Endometrial microvascular endothelial cells (primary cell): ENCODE measurements around the gene C15orf40. TPM values are rescaled to one million over a fixed set of nuclear protein-coding genes. Genes with fewer than 3 reads are reported as not detected.

Experiments used
- in situ Hi-C: cut with HindIII; loops from 2 replicates; pipeline ENCODE4 v1.10.0; 2017; ENCODE audit warnings: low sequenced_read_pairs, low pct_unique_long_range_greater_than_20kb; ENCODE audit errors: inconsistent ontology term
- total RNA-seq: library from RNA; depleted of rRNA; stranded (reverse); fragments of >200 nt; gene quantifications from one replicate; pipeline ENCODE4 v1.2.3, GENCODE V29; 2015; ENCODE audit errors: inconsistent ontology term

C15orf40 gene
- total RNA-seq, 1 donor from 2014 or later = 25.0 TPM

- in situ Hi-C loops = loop anchor here (25.0 kb wide), 1 partner anchor 463 kb away; the partner anchor contains the start of gene RPS17
These were observed 11.4 kb downstream of the C15orf40 start for GRCh38 chr15:82999905-83000671.

DNA sequence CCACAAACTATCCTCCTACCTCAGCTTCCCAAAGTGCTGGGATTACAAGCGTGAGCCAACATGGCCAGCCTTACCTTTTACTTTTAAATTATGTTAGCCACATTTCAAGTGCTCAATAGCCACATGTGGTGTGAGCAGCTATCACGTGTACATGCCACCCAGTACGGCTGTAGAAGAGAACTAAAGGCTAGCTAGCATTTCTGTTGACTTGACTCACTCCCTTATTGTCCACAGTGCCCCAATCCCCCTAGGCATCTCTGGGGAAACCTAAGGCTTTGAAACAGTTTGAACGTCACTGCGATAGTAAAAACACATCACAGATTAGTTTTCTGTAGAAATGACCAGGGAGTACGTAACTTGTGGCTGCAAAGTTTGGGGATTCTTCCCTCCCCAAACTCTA is 12.0 kb downstream of the C15orf40 start:
- in situ Hi-C loops = no loop called here

- in situ Hi-C loops = no loop called here
These were observed 15.5 kb downstream of the C15orf40 start for GRCh38 chr15:82995938-82996337.

- in situ Hi-C loops = no loop called here
These were observed 16.4 kb downstream of the C15orf40 start for GRCh38 chr15:82995076-82995475.

- in situ Hi-C loops = no loop called here
These were observed 18.3 kb downstream of the C15orf40 start for GRCh38 chr15:82993144-82993543.

DNA sequence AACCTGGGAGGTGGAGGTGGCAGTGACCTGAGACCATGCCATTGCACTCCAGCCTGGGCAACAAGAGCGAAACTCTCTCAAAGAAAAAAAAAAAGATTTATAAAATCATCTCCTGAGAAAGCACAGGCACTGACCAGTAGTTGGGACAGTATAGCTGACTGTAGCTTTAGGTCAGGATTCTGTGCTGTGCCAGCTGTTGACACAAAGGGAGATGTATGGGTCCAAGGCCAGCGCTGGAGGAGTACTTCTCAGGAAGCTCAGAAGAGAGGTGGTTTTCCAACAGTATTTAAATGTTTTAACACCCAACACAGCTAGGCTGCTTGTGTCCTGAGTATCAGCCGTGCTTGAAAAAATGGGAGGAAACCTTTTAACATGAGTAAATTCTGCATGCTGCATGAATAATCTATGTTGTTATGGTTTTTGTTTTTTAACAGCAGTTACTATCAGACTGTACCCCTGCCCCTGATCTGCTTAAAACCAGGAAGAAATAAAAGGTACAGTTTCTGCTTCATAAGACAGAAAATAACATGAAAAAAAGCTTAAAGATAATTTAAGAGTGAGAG is 18.9 kb downstream of the C15orf40 start:
- in situ Hi-C loops = no loop called here

DNA sequence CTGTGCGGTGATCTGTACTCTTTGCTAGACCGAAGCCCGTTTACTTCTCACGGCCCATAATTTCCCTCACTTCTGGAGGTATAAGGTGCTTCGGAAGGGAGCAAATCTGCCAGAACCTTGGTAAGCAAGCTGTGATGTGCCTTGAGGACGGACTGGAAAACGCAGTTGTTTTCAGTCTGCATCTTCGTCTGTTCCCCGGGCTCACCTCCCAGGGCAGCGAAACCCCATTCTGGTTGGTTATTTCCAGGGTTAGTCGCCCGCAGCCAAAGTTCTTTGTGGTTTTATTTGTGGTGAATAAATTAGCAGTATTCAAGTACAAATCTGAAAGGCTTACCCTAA is 25.0 kb downstream of the C15orf40 start:
- in situ Hi-C loops = no loop called here

DNA sequence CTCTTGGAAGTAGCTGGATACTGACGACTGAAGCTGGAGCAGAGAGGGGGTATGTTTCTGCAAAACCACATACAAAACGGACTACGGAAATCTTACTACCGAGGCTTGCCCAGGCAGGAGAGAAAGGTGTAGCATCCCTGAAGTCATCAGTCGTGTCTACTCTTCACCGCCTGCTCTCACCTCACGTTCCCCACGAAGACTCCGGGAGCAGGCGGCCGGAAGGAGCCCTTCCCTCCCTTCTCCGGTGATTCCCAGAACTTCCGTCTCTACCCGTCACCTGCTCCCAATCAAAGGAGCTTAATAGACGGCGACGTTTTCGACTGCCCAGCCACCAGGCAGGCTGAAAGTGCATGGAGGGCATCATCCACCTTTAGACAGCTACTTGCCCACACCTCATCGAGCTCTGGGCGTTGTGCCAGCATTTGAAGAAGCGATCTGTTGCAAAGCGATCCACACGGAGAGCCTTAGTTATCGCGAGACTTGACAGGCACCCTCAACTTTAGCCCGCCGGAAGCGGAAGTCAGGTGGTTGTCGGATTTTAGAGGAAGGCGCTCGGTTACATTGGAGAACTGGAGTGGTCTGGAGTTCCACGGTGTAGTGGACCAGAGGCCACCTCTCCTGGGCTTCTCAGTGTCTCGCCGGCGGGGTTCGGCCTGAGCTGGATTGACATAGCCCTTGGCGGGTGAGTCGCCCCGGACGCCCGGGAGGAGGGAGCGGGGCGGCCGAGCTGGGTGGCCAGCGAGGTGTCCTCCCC is 25.6 kb downstream of the C15orf40 start, which contains the start of gene RAMAC:
Gene RAMAC (plus strand): TSS at position 523 of the 754 bp plus-strand sequence. CDS start 2,809 bp downstream, outside the sequence.
- in situ Hi-C loops = no loop called here

- in situ Hi-C loops = no loop called here
These were observed 30.5 kb downstream of the C15orf40 start for GRCh38 chr15:82980981-82981380.

- in situ Hi-C loops = no loop called here
These were observed 31.7 kb downstream of the C15orf40 start for GRCh38 chr15:82979726-82980125.

GRCh38 chr15:82978438-82978837 is 33.0 kb downstream of the C15orf40 start:
- in situ Hi-C loops = no loop called here

DNA sequence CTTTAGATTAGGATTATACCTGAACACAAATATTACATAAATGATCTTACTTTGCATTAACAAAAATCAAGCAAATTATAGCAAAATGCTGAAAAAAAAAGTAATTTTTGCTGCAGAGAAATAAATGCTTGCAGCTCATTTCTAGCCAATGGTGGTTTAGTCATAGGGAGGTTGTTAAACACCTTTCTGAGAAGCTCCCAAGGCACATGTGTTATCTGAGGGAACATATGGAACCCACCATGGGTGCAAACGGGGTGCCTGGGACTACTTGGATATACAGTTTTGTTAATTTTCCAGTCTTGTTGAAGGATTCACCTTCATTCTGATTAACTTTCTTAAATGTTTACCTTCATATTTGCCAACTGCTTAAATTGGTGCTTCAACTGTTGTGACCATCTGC is 34.4 kb downstream of the C15orf40 start:
- in situ Hi-C loops = no loop called here

- in situ Hi-C loops = no loop called here
These were observed 38.4 kb downstream of the C15orf40 start for GRCh38 chr15:82972990-82973389.

GRCh38 chr15:82971218-82971984 is 40.0 kb downstream of the C15orf40 start:
- in situ Hi-C loops = no loop called here

- in situ Hi-C loops = no loop called here
These were observed 40.7 kb downstream of the C15orf40 start for GRCh38 chr15:82970696-82971095.

DNA sequence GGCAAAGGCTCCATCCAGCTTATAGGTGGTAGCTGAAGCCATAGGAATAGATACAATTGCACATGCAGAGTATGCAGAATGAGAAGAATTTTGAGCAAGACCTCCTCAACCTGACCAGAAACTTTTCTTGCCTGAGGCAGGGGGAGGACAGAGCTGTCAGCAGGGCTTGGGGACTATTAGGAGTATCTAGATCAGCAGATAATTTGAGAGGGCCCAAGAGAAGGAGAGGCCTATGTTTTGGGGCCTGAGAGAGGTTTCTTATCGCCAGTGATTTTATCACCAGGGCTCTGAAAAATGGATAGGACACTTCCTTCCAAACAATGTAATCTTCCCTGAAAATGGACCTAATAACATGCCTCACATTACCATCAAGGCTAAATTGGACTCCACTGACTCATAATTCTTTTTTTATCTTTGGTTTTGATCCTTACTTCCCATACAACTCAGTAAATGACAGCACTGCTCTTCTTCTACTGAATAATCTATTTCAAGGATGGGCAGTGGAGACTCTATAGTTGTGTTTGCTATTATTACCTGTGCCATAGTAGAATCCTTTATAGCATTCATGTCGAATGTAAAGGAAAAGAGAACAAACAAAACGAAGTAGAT is 41.3 kb downstream of the C15orf40 start:
- in situ Hi-C loops = no loop called here

DNA sequence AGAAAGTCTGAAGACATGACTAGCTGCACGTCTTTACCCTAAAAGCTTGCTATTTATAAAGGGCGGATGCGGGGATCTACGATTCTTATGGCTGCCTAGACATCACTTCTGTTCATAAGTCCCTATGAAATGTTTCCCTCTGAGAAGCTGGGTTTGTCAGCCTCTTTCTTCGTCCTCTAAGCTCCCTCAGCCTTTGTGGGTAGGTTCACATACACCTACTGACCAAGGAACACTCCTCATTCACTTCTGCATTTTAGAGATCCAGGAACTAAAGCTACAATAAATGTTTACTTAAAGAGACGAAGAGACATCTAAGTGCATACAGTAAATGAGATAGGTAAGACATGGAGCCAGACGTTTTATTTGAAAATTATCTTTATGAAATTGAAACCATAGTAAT is 42.1 kb downstream of the C15orf40 start:
- in situ Hi-C loops = no loop called here

DNA sequence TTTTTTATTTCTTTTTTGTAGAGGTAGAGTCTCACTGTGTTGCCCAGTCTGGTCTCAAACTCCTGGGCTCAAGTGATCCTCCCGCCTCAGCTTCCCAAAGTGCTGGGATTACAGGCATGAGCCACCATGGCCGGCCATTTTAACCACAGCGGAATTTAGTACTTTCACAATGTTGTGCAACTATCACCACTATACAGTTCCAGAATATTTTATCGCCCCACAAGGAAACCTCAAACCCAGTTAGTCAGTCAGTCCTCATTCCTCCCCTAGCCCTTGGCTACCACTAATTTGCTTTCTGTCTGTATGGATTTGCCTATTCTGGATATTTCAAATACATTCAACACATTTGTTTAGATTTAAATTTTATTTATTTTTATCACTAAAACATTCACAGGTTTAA is 43.4 kb downstream of the C15orf40 start:
- in situ Hi-C loops = no loop called here

DNA sequence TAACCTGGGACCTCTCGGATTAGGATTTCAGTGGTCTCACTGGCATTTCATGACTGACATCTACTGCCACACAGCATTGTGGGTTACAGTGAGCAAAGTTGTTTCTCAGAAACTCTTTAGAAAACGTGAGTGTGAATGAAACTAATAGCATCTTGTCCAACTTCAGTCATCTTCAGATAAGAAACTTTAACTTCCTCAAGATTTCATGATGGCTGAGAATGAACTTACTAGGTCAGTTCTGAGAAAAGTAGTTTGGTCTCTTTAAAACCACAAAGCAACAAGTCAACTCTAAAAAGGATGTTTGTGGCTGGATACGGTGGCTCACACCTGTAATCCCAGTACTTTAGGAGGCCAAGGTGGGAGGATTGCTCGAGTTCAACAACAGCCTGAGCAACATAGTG is 44.8 kb downstream of the C15orf40 start:
- in situ Hi-C loops = no loop called here
